Measurements from ENCODE around the gene MAG.
A peak's percentile ranks its signal among the peaks of the same experiment; 100 is the strongest.

MAG gene

DNA sequence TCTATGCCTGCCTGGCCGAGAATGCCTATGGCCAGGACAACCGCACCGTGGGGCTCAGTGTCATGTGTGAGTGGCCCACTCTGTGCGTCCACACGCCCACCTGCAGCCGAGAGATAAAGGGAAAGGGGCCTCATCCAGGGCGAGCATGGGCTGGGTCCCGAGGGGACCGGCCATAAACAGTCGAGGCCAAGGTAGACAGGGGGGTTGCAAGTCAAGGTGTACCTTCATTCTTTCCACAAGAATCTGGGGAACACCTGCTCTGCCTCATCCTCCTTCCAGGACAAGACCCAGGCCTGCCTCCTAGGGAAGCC is 8.3 kb downstream of the MAG start:
- DNase-seq, result no peak

DNA sequence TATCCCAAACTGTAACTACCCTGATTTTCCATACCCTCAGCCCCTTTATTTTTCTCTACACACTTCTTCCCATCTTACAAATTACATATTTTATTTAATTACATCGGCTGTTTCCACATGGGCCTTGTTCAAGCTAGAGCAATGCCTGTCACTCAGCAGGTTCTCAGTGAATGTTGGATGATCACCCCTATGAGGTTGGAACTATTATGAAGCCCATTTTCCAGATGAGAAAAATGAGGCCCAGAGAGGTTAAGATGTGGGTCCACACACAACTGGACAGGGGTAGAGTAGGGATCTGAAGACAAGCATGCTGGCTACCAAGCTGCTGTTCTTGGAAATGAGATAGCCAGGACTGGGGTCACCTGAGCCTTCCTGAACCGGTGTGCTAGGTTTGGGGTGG is 10.0 kb downstream of the MAG start:
- no peak for DNase-seq

DNA sequence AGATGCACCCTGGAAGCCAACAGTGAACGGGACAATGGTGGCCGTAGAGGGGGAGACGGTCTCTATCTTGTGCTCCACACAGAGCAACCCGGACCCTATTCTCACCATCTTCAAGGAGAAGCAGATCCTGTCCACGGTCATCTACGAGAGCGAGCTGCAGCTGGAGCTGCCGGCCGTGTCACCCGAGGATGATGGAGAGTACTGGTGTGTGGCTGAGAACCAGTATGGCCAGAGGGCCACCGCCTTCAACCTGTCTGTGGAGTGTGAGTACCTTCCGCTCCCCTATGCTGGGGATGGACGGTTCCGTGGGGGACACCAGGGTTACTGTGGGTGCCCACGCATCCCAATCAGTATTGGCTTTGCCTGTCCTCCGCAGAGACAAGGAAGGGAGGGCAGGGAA is 10.5 kb downstream of the MAG start:
- DNase-seq, result no peak

DNA sequence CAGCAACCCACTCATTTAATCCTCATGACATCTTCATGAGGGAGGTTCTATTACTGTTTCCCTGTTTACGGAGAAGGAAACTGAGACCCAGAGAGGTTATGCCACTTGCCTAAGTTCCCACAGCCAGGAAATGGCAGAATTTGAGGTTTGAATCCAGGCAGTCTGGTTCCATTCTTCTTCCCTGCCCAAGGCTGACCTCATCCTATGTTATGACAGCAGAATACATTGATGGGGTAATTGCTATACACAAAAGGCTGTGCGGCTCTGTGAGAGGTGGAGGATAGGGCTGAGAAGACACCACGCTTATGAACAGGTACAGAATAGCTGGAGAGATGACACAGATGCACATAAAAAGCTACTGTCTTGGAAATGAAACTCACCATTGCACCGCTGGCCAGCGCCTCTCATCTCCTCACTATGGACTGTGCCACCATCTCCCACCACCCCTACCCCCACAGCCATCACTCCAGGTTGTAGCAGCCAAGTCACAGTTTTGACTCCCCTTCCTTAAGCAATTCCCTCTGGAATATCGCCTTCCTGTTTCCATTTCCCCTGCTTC is 11.5 kb downstream of the MAG start:
- DNase-seq, result no peak

DNA sequence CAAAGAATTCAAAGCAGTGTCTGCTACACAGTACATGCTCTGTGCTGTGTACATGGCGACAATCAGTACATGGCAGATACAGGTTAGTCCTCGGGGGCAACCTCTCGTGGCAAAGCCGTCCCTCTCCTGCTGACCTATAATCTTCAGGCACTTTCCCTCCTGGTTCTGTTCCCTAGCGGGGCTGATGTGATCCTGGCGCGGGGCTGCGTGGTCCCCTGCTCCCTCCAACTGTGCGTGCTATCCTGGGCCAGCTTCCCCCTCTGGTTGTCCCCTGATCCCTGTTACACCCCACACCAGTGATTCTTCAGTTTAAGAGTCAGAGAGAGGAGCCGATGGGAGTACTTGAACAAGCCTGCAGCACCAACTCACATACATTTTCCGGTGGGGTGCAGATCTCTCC is 12.1 kb downstream of the MAG start:
- no peak for DNase-seq

DNA sequence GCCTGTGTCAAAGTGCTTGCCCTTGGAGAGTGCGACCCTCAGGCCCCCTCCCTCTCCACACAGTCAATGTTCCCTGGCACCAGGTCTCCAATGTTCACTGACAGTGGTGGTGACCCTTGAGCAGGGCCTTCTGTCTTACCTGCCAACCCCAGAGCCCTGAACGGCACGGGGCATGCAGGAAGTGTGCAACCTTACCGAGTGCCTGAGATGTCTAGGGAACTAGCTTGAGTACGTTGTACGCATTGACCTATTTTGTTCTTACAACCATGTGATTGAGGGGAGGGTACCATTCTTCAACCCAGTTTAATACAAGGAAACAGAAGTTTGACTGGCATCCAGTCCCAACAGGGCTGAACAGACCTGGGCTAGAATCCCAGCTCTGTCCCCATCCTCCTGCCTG is 13.2 kb downstream of the MAG start:
- DNase-seq, result no peak

DNA sequence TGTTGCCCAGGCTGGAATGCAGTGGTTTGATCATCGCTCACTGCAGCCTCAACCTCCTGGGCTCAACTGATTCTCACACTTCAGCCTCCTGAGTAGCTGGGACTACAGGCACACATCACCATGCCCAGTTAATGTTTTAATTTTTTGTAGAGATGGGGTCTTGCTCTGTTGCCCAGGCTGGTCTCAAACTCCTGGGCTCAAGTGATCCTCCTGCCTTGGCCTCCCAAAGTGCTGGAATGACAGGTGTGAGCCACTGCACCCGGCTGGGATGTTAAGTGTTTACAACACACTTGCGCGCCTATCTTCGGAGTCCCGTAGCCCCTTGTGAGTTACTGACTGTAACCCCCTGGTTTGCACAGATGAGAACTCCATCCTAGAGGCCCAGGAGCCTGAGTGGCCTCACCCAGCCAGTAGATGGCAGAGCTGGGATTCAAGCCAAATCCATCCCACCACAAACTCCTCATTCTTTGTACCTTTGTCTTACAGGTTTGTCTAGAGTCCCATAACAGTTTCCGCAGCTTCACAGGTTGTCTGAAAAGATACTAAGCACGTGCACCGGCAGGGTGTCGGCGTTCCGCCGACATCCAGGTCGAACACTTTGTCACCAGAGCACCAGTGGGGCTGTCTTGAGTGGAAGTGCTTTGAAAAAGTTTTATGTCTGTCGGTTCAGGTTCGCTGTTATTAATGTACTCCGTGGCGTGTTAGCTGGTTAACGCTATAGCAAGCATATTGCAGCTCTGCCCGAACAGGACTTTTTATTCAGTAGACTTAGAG is 14.7 kb downstream of the MAG start:
- no peak for DNase-seq

DNA sequence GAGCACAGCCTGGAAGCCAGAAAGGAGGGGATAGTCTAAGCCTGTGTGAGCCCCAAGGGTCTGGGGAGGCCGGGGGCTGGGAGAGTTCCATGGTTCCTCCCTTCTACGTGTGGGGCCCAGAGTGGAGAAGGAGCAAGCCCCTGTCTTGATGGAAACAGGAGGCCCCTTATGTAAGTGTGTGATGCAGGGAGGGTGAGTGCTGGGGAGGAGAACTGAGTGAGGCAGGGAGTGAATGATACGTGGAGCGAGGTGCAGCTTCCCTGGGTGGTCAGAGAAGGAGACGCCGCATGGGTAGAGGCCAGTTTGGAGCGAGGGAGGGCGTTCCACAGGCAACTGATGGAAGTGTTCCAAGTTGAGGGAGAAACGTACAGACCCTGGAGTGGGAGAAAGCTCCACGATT is 16.0 kb downstream of the MAG start:
- peak; percentile 55 for DNase-seq

DNA sequence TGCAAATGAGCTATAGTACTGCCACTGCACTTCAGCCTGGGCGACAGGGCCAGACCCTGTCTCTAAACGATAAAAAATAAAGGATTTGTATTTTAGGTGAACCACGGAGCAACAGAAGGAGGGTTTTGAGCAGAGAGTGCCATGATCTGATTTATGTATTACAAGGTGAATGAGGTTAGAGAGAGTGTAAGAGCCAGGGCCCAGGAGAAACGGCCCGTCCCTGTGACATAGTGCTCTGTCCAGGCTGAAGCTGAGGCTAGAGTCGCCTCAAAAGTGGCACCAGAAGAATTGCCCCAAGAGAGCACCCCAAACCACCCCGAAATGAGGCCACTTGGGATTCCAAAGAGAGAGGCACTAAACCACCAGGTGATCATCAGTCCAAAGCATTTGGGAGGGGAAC is 16.9 kb downstream of the MAG start:
- no peak for DNase-seq

DNA sequence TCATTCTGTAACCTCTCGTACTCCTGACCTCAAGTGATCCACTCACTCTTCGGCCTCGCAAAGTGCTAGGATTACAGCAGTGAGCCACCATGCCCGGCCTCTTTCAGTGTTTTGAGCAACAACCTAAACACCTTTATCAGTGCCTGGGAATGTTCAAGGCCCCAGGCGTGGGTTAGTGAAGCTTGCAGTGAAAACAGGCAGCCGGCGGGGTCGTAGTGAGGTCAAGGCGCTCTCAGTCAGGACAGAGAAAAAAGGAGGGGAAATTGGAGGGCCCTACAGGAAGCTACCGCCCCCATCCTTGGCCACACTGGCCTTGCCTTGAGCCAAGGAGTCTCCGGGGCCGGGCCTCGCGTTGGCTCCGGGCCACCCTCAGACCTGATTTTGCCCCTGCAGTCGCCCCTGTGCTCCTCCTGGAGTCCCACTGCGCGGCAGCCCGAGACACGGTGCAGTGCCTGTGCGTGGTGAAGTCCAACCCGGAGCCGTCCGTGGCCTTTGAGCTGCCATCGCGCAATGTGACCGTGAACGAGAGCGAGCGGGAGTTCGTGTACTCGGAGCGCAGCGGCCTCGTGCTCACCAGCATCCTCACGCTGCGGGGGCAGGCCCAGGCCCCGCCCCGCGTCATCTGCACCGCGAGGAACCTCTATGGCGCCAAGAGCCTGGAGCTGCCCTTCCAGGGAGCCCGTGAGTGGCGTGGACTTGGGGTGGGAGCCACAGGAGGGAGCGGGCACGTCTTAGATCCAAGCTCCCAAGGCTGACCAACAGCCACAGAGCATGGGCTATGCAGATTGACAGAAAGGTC is 17.7 kb downstream of the MAG start:
- DNase-seq, result peak; percentile 66

DNA sequence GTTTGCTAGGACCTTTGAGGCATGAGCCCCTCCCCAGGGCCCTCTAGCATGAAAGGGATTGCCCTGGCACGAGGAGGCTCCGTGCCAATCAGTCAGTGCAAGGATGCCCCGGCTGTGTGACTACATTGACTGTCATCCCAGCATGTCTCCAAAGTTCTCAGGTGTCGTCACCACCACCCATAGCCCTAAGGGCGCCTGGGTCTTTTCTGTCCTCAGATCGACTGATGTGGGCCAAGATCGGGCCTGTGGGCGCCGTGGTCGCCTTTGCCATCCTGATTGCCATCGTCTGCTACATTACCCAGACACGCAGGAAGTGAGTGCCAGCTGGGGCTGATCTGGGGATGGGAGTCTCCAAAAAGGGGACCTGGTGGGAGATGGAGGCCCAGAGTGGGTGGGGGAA is 18.4 kb downstream of the MAG start:
- DNase-seq, result no peak

DNA sequence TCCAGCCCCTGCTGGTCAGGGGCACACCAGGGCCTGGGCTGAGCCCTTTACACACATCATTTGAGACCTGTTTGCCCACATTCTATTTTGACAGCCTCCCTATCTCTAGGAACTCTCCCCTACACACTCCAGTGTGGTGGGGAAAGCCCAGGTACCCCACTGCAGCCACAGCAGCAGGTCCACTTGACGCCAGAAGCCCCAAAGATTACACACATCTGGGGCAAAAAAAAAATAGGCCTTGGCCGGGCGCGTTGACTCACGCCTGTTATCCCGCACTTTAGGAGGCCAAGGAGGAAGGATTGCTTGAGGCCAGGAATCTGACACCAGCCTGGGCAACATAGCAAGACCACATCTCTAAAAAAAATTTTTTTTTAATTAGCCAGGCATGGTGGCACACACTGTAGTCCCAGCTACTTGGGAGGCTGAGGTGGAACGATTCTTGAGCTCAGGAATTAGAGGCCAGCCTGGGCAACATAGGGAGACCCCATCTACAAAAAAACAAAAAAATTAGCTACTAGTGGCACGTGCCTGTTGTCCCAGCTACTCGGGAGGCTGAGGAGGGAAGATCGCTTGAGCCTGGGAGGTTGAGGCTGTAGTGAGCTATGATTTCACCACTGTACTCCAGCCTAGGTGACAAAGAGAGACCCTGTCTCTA is 19.0 kb downstream of the MAG start:
- DNase-seq, result no peak

DNA sequence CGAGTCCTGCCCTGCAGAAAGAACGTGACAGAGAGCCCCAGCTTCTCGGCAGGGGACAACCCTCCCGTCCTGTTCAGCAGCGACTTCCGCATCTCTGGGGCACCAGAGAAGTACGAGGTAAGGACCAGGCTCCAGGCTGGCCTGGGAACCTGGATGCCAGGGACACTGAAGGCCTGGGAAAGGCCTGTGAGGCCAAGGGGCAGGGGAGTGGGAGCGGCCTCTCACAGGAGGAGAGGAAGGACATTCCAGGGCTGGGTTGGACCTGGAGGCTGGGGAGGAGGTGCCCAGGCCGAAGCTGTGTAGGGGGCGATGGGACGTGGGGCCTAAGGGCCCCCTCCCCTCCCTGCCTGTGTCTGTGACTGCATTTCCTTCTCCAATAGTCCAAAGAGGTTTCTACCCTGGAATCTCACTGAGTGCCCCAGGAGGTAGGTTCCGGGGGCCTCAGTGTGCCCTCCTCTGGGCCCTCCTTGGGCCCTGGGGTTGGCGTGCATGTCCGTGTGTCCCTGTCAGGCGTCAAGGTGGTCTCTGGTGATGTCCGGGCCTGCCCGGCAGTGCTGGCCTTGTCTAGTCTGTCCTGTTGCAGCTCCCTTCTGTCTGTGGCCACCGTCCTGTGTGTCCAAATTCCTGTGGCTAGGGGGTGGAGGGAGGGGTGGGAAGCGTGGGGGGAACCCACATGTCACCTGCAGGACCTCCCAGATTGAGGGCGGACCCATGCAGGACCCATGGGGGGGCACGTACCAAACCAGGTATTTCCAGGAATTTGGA is 20.1 kb downstream of the MAG start:
- no peak for DNase-seq

DNA sequence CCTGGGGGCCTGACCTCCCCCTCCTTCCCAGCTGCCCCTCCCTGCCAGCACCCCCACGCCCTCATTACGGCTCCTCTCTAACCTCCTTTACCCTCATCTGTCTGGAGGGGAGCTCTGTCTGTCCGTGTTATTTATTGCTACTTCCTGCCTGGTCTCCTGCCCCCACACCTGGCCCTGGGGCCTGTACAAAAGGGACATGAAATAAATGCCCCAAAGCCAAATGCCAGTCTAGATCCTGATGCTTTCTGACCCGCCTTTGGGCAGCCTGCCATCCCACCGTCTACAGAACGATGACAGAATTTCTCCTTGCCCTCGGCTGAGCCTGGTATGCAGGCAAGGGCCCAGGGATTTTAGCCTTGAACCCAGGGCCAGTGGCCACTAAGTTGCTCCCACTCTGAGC is 21.6 kb downstream of the MAG start:
- DNase-seq, result no peak

DNA sequence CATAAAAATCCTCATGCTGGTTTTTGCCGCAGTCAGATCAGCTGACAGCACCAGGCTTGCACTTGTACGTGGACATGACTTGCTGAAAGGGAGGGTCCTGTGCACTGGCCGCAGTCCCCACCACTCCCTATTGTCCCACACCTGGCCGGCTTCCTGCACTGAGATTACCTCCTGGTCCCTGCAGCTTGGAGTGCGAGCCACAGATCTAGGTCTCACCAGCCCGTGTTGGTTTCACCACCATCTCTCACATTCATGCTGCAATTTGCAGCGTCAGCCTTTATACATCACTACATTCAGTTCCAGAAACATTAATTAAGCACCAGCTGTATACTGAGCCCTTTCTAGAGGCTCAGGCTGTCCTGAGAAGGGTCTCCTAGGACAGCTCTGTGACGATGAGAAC is 22.1 kb downstream of the MAG start:
- no peak for DNase-seq

DNA sequence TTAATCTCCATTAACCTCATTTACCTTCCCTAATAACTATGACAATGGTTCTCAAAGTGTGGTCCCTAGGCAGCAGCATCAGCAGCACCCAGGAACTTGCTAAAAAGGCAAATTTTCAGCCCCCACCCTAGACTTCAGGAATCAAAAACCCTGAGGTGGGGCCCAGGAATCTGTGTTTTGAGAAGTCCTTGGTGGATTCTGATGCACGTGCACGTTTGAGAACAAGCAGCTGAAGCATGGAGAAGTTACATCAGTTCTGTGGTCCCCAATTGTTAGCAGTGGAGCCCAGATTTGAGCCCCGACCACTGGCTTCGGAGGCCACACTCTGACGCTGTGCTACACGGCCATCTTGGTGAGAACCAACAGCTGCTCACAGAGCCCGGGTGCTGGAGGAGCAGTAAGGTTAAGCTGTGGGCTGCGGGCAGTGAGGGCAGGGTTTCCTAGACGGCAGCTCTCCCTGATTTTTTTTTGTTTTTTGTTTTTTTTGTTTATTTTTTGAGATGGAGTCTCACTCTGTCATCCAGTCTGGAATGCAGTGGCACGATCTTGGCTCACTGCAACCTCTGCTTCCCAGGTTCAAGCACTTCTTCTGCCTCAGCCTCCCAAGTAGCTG is 23.0 kb downstream of the MAG start:
- DNase-seq, result no peak

DNA sequence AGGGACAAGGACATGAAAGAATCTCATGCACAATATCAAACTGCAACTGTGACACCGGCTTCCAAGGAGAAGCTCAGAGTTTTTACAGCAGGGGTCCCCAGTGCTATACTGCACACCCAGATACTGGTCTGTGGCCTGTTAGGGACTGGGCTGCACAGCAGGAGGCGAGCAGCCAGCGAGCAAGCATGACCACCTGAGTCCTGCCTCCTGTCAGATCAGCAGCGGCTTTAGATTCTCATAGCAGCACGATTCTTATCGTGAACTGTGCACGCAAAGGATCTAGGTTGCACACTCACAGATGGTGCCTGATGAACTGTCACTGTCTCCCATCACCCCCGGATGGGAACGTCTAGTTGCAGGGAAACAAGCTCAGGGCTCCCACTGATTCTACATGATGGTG is 23.9 kb downstream of the MAG start:
- no peak for DNase-seq

DNA sequence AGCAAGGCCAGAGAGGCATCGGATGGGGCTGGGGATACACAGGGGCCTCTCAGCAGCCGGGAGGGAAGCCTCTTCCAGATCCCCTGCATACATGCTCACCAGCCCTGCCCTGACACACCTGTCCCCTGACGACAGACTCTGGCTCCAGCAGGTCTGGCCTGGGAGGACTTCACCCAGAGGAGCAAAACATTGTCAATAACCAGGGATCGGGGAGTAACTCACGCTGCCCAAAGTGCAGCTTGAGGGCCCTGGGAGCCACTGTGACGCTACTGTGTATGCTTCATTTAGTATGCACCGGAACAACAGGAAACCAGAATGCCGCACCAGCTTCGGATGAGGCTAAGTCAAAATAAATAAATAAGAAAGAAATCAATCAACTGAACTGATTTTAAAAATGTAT is 24.6 kb downstream of the MAG start:
- DNase-seq, result no peak

DNA sequence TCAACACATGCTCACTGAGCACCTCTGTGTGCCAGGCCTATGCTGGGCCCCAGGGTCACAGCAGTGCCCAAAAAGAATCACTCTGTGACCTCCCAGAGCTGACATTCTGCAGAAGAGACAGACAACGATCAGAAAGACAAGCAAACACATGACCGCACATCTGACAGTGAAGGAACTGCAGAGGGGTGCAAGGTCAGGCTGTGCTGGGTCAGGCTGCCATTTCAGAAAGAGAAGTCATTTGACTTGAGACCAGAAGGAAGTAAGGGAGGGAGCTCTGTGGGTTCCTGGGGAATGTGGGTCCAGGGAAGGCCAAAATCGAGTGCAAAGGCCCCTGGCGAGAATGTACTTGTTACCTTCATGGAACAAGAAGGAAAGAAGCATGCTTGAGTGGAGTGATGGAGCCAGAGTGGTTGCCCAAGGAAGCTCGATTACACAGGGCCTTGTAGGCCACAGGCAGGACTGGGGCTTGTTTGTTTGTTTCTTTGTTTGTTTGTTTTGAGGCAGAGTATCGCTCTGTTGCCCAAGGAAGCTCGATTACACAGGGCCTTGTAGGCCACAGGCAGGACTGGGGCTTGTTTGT is 25.6 kb downstream of the MAG start:
- no peak for DNase-seq

DNA sequence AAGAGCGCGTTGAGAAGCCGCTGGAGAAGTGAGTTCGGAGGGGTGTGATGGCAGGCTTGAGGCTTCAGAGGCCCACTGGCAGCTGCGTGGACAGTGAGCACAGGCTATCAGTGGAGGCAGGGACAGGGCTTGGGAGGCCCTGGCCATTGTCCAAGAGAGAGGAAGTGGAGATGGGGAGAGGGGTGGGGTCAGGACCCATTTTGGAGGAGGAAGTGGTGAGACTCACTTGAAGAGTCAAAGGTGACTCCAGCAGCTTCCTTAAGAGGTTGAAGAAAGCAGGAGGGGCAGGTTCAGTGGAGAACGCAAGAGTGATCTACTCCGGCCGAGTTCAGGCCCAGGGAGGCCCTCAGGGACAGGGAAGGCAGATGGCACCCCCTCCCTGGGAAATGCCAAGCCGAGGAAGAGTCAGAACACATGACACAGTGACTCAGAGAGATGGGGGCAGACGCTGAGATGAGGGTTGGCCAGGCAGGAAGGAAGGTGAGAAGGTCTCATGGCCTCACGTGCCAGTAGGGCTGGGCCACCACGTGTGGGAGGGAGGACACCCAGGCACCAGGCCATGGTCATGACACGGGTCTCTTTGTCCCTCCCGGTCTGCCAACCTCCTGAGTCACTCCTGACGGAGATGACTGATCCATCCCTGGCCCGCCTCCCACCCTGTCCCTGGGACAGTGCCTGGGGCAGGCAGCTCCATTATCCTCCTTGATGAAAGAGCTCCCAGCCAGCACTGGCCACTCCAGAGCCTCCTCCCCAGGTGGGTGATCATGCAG is 26.9 kb downstream of the MAG start:
- DNase-seq, result no peak

DNA sequence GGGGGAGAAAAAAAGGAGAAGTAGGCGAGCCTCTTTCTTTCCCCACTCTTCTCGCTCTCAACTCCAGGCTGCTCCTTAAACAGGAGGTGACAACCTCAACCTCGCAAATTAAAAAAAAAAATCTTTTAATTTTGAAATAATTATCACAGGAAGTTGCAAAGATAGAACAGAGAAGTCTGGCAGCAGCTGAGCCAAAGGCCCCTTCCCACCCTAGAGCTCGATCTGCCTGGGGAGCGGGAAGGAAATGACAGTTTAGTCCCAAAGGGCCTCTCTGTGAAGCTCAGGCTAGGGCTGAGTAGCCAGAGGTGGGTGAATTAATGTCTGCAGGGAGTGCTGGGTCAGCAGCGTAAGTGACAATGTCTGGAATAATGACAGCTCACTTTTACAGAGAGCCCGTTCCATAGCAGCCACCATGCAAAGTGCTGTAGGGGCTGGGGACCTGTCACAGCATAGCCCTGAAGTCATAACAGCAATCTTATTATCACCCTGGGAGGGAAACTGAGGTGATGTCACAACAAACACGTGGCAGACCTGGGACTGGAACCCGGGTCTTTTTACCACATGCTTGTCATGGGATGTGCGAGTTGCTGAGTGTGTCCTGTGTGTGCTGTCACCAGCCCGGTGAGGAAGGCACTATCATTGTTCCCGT is 28.2 kb downstream of the MAG start:
- no peak for DNase-seq

Data from right forelimb (tissue), 1 donor.